ENCODE data around the gene CEP78.

DNA sequence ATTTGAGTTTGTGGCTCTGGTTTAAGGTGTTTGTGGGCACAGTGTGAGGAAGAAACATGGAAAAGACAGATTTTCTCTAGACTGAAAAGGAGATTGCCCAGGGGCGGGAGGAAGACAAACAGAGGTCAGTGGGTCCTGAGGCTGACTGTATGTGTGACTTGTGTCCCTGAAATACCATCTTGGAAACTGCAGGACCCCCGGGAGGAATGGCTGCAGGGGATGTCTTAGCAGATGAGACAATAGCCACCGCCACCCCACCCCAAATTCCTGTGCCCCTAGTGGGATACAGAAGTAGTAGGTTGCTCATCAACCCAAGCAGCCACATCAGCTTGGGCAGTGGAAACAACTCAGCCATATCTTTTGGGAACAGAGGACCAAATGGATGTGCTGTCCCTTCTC is 59.3 kb downstream of the CEP78 start:
- TF ChIP-seq, protein P1, sequence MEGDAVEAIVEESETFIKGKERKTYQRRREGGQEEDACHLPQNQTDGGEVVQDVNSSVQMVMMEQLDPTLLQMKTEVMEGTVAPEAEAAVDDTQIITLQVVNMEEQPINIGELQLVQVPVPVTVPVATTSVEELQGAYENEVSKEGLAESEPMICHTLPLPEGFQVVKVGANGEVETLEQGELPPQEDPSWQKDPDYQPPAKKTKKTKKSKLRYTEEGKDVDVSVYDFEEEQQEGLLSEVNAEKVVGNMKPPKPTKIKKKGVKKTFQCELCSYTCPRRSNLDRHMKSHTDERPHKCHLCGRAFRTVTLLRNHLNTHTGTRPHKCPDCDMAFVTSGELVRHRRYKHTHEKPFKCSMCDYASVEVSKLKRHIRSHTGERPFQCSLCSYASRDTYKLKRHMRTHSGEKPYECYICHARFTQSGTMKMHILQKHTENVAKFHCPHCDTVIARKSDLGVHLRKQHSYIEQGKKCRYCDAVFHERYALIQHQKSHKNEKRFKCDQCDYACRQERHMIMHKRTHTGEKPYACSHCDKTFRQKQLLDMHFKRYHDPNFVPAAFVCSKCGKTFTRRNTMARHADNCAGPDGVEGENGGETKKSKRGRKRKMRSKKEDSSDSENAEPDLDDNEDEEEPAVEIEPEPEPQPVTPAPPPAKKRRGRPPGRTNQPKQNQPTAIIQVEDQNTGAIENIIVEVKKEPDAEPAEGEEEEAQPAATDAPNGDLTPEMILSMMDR (IDR thresholded peaks at IDR 0.05): no peak
- TF ChIP-seq POLR2A (IDR thresholded peaks at IDR 0.05): no peak
